Measurements from ENCODE around the gene FAM83C. TPM values are rescaled to one million over a fixed set of nuclear protein-coding genes. Genes with fewer than 3 reads are reported as not detected.

FAM83C gene
- polyA plus RNA-seq, 1 of the 3 experiments (the other 2 are of a cell fraction) = not detected

- Histone ChIP-seq H3K27ac (ENCODE audit: low read depth in 2 of 2, low read length in 1 of 2) (peak within 1 kb of the TSS; percentile 51 to 90), H3K79me2 (ENCODE audit: insufficient read depth) (peaks cover 47% of the 10 kb centered on the region), H3K4me2 (peak within 1 kb of the TSS; percentile 97), H3K9me3 (no peaks in the 10 kb centered on the region), H2AFZ (ENCODE audit: low read depth) (no peak within 1 kb of the TSS), H3K9ac (peak within 1 kb of the TSS; percentile 83), H3K9me2 (no peaks in the 10 kb centered on the region), H4K20me1 (ENCODE audit: insufficient read depth) (no peaks in the 10 kb centered on the region), H3K4me3 (ENCODE audit: low read depth in 2 of 2, low read length in 1 of 2) (peak within 1 kb of the TSS; percentile 75 to 85), H3F3A (replicated peaks; ENCODE audit: insufficient read depth) (peaks cover 44% of the 10 kb centered on the region), H3K4me1 (ENCODE audit: control insufficient read depth in 1 of 2, insufficient read depth in 2 of 2, low read depth in 1 of 2, low read length in 1 of 2) (peaks cover 6 to 38% of the 10 kb centered on the region in 2 experiments; a peak in 3 of 4 replicates), H3K36me3 (replicated peaks in 1 of 2; ENCODE audit: control insufficient read depth in 1 of 2, insufficient read depth in 2 of 2, low read length in 1 of 2) (peaks cover 47 to 50% of the 10 kb centered on the region in 2 experiments), H3K27me3 (ENCODE audit: insufficient read depth) (no peaks in the 10 kb centered on the region)
- TF ChIP-seq RAD21 (IDR thresholded peaks at IDR 0.05; ENCODE audit: low read length) (0 out of 2 replicates have a peak, but pooled peaks have one; percentile 4), TAF1 (IDR thresholded peaks at IDR 0.05; ENCODE audit: borderline replicate concordance, low read depth, low read length) (peak; percentile 65; the same call in 1 of the 2 replicates), MEF2A (IDR thresholded peaks at IDR 0.05; ENCODE audit: borderline replicate concordance, low read depth) (no peak), MXI1 (IDR thresholded peaks at IDR 0.05; ENCODE audit: low read depth, low read length) (0 out of 2 replicates have a peak, but pooled peaks have one; percentile 39), GABPA (IDR thresholded peaks at IDR 0.05; ENCODE audit: low read depth) (peak; percentile 27; the same call in 1 of the 2 replicates), GATA2 (CRISPR knock-in tag; IDR thresholded peaks at IDR 0.05) (no peak), PBX3 (IDR thresholded peaks at IDR 0.05) (no peak; the same call in none of the 2 replicates), POLR2AphosphoS5 (IDR thresholded peaks at IDR 0.05; ENCODE audit: low read depth, low read length) (peak; percentile 97), NFIC (IDR thresholded peaks at IDR 0.05; ENCODE audit: borderline replicate concordance) (no peak), REST (IDR thresholded peaks at IDR 0.05; ENCODE audit: low read depth, low read length) (no peak), CHD2 (IDR thresholded peaks at IDR 0.05; ENCODE audit: low read length, partially characterized antibody) (peak; percentile 23), CTCF (IDR thresholded peaks at IDR 0.05) (peak; percentile 24), ELF1 (IDR thresholded peaks at IDR 0.05) (peak; percentile 80)
- ChIA-PET POLR2A (interaction anchor here (0.7 to 1.2 kb wide), 5 partner anchors 12 to 346 kb away, joined by 3 to 11 read pairs (median 4); partner anchors contain the start of genes CEP250 and EDEM2), CTCF (interaction anchor here (0.6 to 4.3 kb wide), 2 partner anchors 8 to 12 kb away, joined by 3 to 23 read pairs; no protein-coding TSS in a partner anchor)
- DNase-seq = peak; percentile 97
- 0% methylated on average over 14 of the region's 76 CpGs for WGBS (ENCODE audit: low lambda C conversion rate)
Observed at GRCh38 chr20:35277531-35278395, 14.5 kb downstream of the FAM83C start, which contains the start of gene MMP24OS. Gene MMP24OS, minus strand, starts transcription at chr20:35278122. Its CDS starts 193 bp downstream, at chr20:35277929.

Data from SK-N-SH (cell line).